GM23248 (cell line): Measurements from ENCODE around the gene SKP1. TPM values are rescaled to one million over a fixed set of nuclear protein-coding genes. Genes with fewer than 3 reads are reported as not detected.

Experiments used
- DNase-seq: peaks from one replicate; pipeline ENCODE4 v3.0.0-alpha.2; 2015
- H2AFZ ChIP-seq: fragments of 200-600 bp; sonication (generic); 2 replicates; pipeline ENCODE4 v1.6.1; 2016; ENCODE audit warnings: antibody characterized with exemption
- H3F3A ChIP-seq: fragments of 200-600 bp; sonication (generic); 2 replicates; pipeline ENCODE4 v1.6.1; 2016; ENCODE audit warnings: mild to moderate bottlenecking, antibody characterized with exemption, mixed run types; ENCODE audit not compliant: insufficient read depth
- H3K27ac ChIP-seq: fragments of 200-600 bp; sonication (generic); 2 replicates; pipeline ENCODE4 v1.5.1; 2016; ENCODE audit warnings: mild to moderate bottlenecking
- H3K27me3 ChIP-seq: fragments of 200-600 bp; sonication (generic); replicated peaks from 2 replicates; pipeline ENCODE4 v1.6.1; 2016; ENCODE audit warnings: mild to moderate bottlenecking; ENCODE audit not compliant: insufficient read depth
- H3K36me3 ChIP-seq: fragments of 200-600 bp; sonication (generic); 2 replicates; pipeline ENCODE4 v1.6.1; 2016; ENCODE audit warnings: low read depth, mild to moderate bottlenecking
- H3K4me1 ChIP-seq: fragments of 200-600 bp; sonication (generic); 2 replicates; pipeline ENCODE4 v1.6.1; 2016; ENCODE audit warnings: mild to moderate bottlenecking; ENCODE audit not compliant: insufficient read depth
- H3K4me2 ChIP-seq: fragments of 200-600 bp; sonication (generic); one replicate; pipeline ENCODE4 v1.6.1; 2016; ENCODE audit warnings: mild to moderate bottlenecking; ENCODE audit not compliant: unreplicated experiment
- H3K4me3 ChIP-seq: fragments of 200-600 bp; sonication (generic); 2 replicates; pipeline ENCODE4 v1.5.1; 2016; ENCODE audit warnings: mild to moderate bottlenecking
- H3K79me2 ChIP-seq: fragments of 200-600 bp; sonication (generic); 2 replicates; pipeline ENCODE4 v1.6.1; 2016; ENCODE audit warnings: mild to moderate bottlenecking; ENCODE audit not compliant: insufficient read depth
- H3K9ac ChIP-seq: fragments of 200-600 bp; sonication (generic); 2 replicates; pipeline ENCODE4 v1.6.1; 2016; ENCODE audit warnings: mild to moderate bottlenecking
- H3K9me2 ChIP-seq: fragments of 200-600 bp; sonication (generic); 2 replicates; pipeline ENCODE4 v1.6.1; 2016; ENCODE audit warnings: mixed run types, mild to moderate bottlenecking, moderate library complexity; ENCODE audit not compliant: insufficient read depth
- H3K9me3 ChIP-seq: fragments of 200-600 bp; sonication (generic); one replicate; pipeline ENCODE4 v1.6.1; 2017; ENCODE audit warnings: low read depth
- H4K20me1 ChIP-seq: fragments of 200-600 bp; sonication (generic); 2 replicates; pipeline ENCODE4 v1.6.0; 2016; ENCODE audit not compliant: insufficient read depth
- EZH2 ChIP-seq: fragments of 200-600 bp; sonication (generic); IDR thresholded peaks from 2 replicates; pipeline ENCODE4 v1.6.1; 2018; ENCODE audit warnings: antibody characterized with exemption, mild to moderate bottlenecking; ENCODE audit not compliant: insufficient read depth, poor library complexity, severe bottlenecking
- EZH2phosphoT487 ChIP-seq: fragments of 200-600 bp; sonication (generic); IDR thresholded peaks from 2 replicates; pipeline ENCODE4 v1.6.1; 2018; ENCODE audit warnings: antibody characterized with exemption, moderate library complexity, mild to moderate bottlenecking, low read depth; ENCODE audit not compliant: insufficient read depth
- WGBS, 2 experiments: methylation state at CpG; one replicate each; pipeline ENCODE4 v1.1.6; 2015 to 2017; ENCODE audit warnings: low lambda C conversion rate in 2 of 2, low coverage in 1 of 2; ENCODE audit errors: missing lambda C conversion rate in 2 of 2; 5-methylcytosine and 5-hydroxymethylcytosine counted together
- in situ Hi-C: fragments of 300-500 bp; cut with MboI; formaldehyde crosslinking; loops from 2 replicates; pipeline ENCODE4 v1.15.0; 2020
- polyA plus RNA-seq: library from polyadenylated mRNA; unstranded; fragments of >200 nt; fragmentation: Nextera tagmentation; extraction: Ambion mirVana; gene quantifications from 2 replicates; pipeline ENCODE4 v1.2.1, GENCODE V29; 2016
- total RNA-seq: library from RNA; depleted of rRNA; stranded (reverse); fragments of >200 nt; shearing (Covaris generic); gene quantifications from 2 replicates; pipeline ENCODE4 v1.2.3, GENCODE V29; 2014

Gene SKP1
- total and polyA plus RNA-seq, 2 experiments from 2014 or later, result 238 to 1,145 TPM

GRCh38 chr5:134131578-134132350 is 45.0 kb downstream of the SKP1 start:
- TF ChIP-seq EZH2phosphoT487 (no peak), EZH2 (no peak)
- H3K9me3 ChIP-seq, result no peaks in the 10 kb centered on the region
- H3K4me1 ChIP-seq, result no peaks in the 10 kb centered on the region
- H3K27ac ChIP-seq, result no peak overlapping the region
- H3K27me3 ChIP-seq, result no peaks in the 10 kb centered on the region
- WGBS, 2 experiments, result 92 to 94% methylated on average over 7 of the region's 7 CpGs
- H2AFZ ChIP-seq, result no peak overlapping the region
- H3F3A ChIP-seq, result no peaks in the 10 kb centered on the region
- in situ Hi-C loops, result no loop called here
- H3K4me2 ChIP-seq, result no peak overlapping the region
- H3K79me2 ChIP-seq, result peaks cover 39% of the 10 kb centered on the region
- no peak for DNase-seq
- H3K9me2 ChIP-seq, result no peaks in the 10 kb centered on the region
- H3K9ac ChIP-seq, result no peak overlapping the region
- H4K20me1 ChIP-seq, result no peaks in the 10 kb centered on the region
- H3K36me3 ChIP-seq, result peaks cover 8% of the 10 kb centered on the region; the same call in 1 of the 2 replicates
- H3K4me3 ChIP-seq, result no peak overlapping the region

- Histone ChIP-seq H3K36me3 (peaks cover 8% of the 10 kb centered on the region; the same call in 1 of the 2 replicates), H3K9me3 (no peaks in the 10 kb centered on the region), H3K79me2 (peaks cover 35% of the 10 kb centered on the region; the same call in 1 of the 2 replicates), H3K9me2 (no peaks in the 10 kb centered on the region), H3K4me2 (no peak overlapping the region), H3K4me3 (no peak overlapping the region), H4K20me1 (no peaks in the 10 kb centered on the region), H2AFZ (no peak overlapping the region), H3K9ac (no peak overlapping the region), H3K4me1 (peaks cover 4% of the 10 kb centered on the region; the same call in 1 of the 2 replicates), H3K27me3 (no peaks in the 10 kb centered on the region), H3K27ac (no peak overlapping the region), H3F3A (no peaks in the 10 kb centered on the region; the same call in 1 of the 2 replicates)
- DNase-seq, result no peak
- TF ChIP-seq EZH2phosphoT487 (no peak), EZH2 (no peak)
- in situ Hi-C loops, result no loop called here
- 73 to 75% methylated on average over 3 of the region's 3 CpGs for WGBS, 2 experiments
Observed at GRCh38 chr5:134131165-134131564, 45.6 kb downstream of the SKP1 start.

- no peaks in the 10 kb centered on the region for H3K9me3 ChIP-seq
- no peak overlapping the region for H3K4me3 ChIP-seq
- peaks cover 27% of the 10 kb centered on the region; the same call in 1 of the 2 replicates for H3K79me2 ChIP-seq
- no peaks in the 10 kb centered on the region for H3K9me2 ChIP-seq
- no peak for TF ChIP-seq EZH2
- TF ChIP-seq EZH2phosphoT487, result no peak
- no peak overlapping the region for H3K27ac ChIP-seq
- peaks cover 2% of the 10 kb centered on the region; the same call in 1 of the 2 replicates for H3K36me3 ChIP-seq
- H4K20me1 ChIP-seq, result no peaks in the 10 kb centered on the region
- no peak overlapping the region for H2AFZ ChIP-seq
- no peaks in the 10 kb centered on the region; the same call in 1 of the 2 replicates for H3F3A ChIP-seq
- no peak overlapping the region for H3K9ac ChIP-seq
- H3K4me2 ChIP-seq, result no peak overlapping the region
- in situ Hi-C loops, result no loop called here
- 92 to 93% methylated on average over 8 of the region's 8 CpGs for WGBS, 2 experiments
- H3K27me3 ChIP-seq, result no peaks in the 10 kb centered on the region
- no peak for DNase-seq
- H3K4me1 ChIP-seq, result peaks cover 12% of the 10 kb centered on the region
Observed at GRCh38 chr5:134130239-134130945, 46.4 kb downstream of the SKP1 start.

- Histone ChIP-seq H3K4me1 (peaks cover 17% of the 10 kb centered on the region), H3K9me3 (no peaks in the 10 kb centered on the region), H3K4me2 (no peak overlapping the region), H2AFZ (no peak overlapping the region), H3K4me3 (no peak overlapping the region), H3K27me3 (no peaks in the 10 kb centered on the region), H3K9me2 (no peaks in the 10 kb centered on the region), H3K9ac (no peak overlapping the region), H3K79me2 (peaks cover 22% of the 10 kb centered on the region; the same call in 1 of the 2 replicates), H3F3A (no peaks in the 10 kb centered on the region; the same call in 1 of the 2 replicates), H3K27ac (no peak overlapping the region), H4K20me1 (no peaks in the 10 kb centered on the region), H3K36me3 (no peaks in the 10 kb centered on the region)
- in situ Hi-C loops, result no loop called here
- 97 to 98% methylated on average over 25 of the region's 25 CpGs for WGBS, 2 experiments
- no peak for TF ChIP-seq EZH2
- TF ChIP-seq EZH2phosphoT487, result no peak
- DNase-seq, result no peak
Observed at GRCh38 chr5:134129411-134130238, 47.1 kb downstream of the SKP1 start.
